ENCODE data around the gene ASCC3.

Gene ASCC3

GRCh38 chr6:100730001-100730980, 150.8 kb downstream of the ASCC3 start:
- Histone ChIP-seq H3K36me3 (ENCODE audit: control insufficient read depth in 2 of 2, insufficient read depth in 2 of 2, low read length in 2 of 2) (no peaks in the 10 kb centered on the region), H3K4me1 (ENCODE audit: control insufficient read depth, insufficient read depth, low read length) (no peaks in the 10 kb centered on the region), H3K4me3 (ENCODE audit: low read length in 2 of 2) (no peak overlapping the region), H3K9ac (ENCODE audit: low read length in 2 of 2) (no peak overlapping the region), H3K27me3 (ENCODE audit: control insufficient read depth in 1 of 2, insufficient read depth in 2 of 2, low read length in 2 of 2) (no peaks in the 10 kb centered on the region), H3K27ac (ENCODE audit: low read length) (no peak overlapping the region), H3K9me3 (ENCODE audit: control insufficient read depth in 2 of 2, low read length in 2 of 2) (no peaks in the 10 kb centered on the region)

DNA sequence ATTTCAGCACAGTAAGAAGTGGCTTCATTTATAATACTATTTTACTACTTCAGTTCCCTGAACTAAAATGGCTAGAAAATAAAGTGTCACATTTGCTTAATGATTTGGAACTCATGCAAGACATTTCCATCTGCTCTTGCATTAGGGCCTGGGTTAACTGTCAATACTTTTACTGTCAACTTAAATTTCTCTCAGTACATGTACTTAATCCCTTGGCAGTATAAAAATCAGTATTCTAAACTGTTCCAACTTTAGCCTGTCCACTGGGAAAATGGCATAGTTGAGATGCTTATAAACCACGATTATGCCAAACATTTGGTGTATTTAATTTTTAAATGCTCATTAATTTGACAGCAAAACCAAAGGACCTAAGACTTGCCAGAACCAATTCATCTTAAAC, 154.5 kb downstream of the ASCC3 start:
- Histone ChIP-seq H3K36me3 (ENCODE audit: control insufficient read depth in 2 of 2, insufficient read depth in 2 of 2, low read length in 2 of 2) (no peaks in the 10 kb centered on the region), H3K27ac (ENCODE audit: low read length) (no peak overlapping the region), H3K4me1 (ENCODE audit: control insufficient read depth, insufficient read depth, low read length) (no peaks in the 10 kb centered on the region), H3K4me3 (ENCODE audit: low read length in 2 of 2) (no peak overlapping the region), H3K9ac (ENCODE audit: low read length in 2 of 2) (no peak overlapping the region), H3K27me3 (ENCODE audit: control insufficient read depth in 1 of 2, insufficient read depth in 2 of 2, low read length in 2 of 2) (no peaks in the 10 kb centered on the region), H3K9me3 (ENCODE audit: control insufficient read depth in 2 of 2, low read length in 2 of 2) (no peaks in the 10 kb centered on the region)

GRCh38 chr6:100724696-100725095, 156.4 kb downstream of the ASCC3 start:
- Histone ChIP-seq H3K4me1 (ENCODE audit: control insufficient read depth, insufficient read depth, low read length) (no peaks in the 10 kb centered on the region), H3K9me3 (ENCODE audit: control insufficient read depth in 2 of 2, low read length in 2 of 2) (no peaks in the 10 kb centered on the region), H3K9ac (ENCODE audit: low read length in 2 of 2) (no peak overlapping the region), H3K27me3 (ENCODE audit: control insufficient read depth in 1 of 2, insufficient read depth in 2 of 2, low read length in 2 of 2) (no peaks in the 10 kb centered on the region), H3K4me3 (ENCODE audit: low read length in 2 of 2) (no peak overlapping the region), H3K36me3 (ENCODE audit: control insufficient read depth in 2 of 2, insufficient read depth in 2 of 2, low read length in 2 of 2) (no peaks in the 10 kb centered on the region), H3K27ac (ENCODE audit: low read length) (no peak overlapping the region)

DNA sequence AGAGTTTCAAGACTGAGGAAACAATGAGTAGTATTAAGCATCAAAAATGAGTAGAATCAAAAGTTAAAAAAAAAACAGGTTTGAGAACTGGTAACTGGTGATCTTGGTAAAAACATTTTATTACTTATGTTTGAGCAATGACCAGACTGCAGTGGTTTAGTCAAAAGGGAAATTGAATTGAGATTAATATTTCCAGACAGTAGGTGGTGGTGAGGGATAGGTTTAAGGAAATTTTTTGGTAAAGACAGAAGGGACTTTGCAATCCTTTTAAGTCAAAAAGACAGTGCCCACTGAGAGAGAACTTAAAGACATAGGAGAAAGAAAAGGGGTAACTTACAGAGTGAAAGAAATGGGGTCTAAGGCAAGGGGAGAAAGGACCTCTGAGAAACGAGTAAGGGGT, 156.9 kb downstream of the ASCC3 start:
- no peak overlapping the region for H3K9ac ChIP-seq (ENCODE audit: low read length in 2 of 2)
- no peaks in the 10 kb centered on the region for H3K9me3 ChIP-seq (ENCODE audit: control insufficient read depth in 2 of 2, low read length in 2 of 2)
- H3K27me3 ChIP-seq (ENCODE audit: control insufficient read depth in 1 of 2, insufficient read depth in 2 of 2, low read length in 2 of 2) = no peaks in the 10 kb centered on the region
- H3K27ac ChIP-seq (ENCODE audit: low read length) = no peak overlapping the region
- no peak overlapping the region for H3K4me3 ChIP-seq (ENCODE audit: low read length in 2 of 2)
- H3K36me3 ChIP-seq (ENCODE audit: control insufficient read depth in 2 of 2, insufficient read depth in 2 of 2, low read length in 2 of 2) = no peaks in the 10 kb centered on the region
- no peaks in the 10 kb centered on the region for H3K4me1 ChIP-seq (ENCODE audit: control insufficient read depth, insufficient read depth, low read length)

DNA sequence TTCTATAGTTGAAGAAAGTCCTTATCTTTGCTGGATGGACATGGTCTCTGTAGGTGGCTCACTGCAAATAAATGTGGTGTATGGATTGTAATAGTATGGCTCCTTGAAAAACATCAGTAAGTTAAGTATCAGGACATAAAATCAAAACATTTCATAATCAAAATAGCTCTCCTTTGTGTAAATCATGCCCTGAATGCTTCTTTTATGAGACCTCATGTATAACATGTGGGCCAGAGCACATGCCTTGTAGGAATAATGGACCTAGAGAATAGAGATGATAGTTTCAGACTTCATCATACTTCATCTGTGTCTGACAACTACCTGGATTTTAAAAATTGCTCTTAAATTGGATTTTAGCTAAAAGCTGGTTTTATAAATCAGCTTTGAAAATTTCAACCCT, 159.9 kb downstream of the ASCC3 start:
- H3K4me3 ChIP-seq (ENCODE audit: low read length in 2 of 2) = no peak overlapping the region
- no peak overlapping the region for H3K27ac ChIP-seq (ENCODE audit: low read length)
- no peaks in the 10 kb centered on the region for H3K36me3 ChIP-seq (ENCODE audit: control insufficient read depth in 2 of 2, insufficient read depth in 2 of 2, low read length in 2 of 2)
- H3K9ac ChIP-seq (ENCODE audit: low read length in 2 of 2) = no peak overlapping the region
- H3K27me3 ChIP-seq (ENCODE audit: control insufficient read depth in 1 of 2, insufficient read depth in 2 of 2, low read length in 2 of 2) = no peaks in the 10 kb centered on the region
- no peaks in the 10 kb centered on the region for H3K4me1 ChIP-seq (ENCODE audit: control insufficient read depth, insufficient read depth, low read length)
- H3K9me3 ChIP-seq (ENCODE audit: control insufficient read depth in 2 of 2, low read length in 2 of 2) = no peaks in the 10 kb centered on the region

- H3K4me3 ChIP-seq (ENCODE audit: low read length in 2 of 2) = no peak overlapping the region
- no peak overlapping the region for H3K9ac ChIP-seq (ENCODE audit: low read length in 2 of 2)
- H3K27ac ChIP-seq (ENCODE audit: low read length) = no peak overlapping the region
- H3K9me3 ChIP-seq (ENCODE audit: control insufficient read depth in 2 of 2, low read length in 2 of 2) = no peaks in the 10 kb centered on the region
- no peaks in the 10 kb centered on the region for H3K27me3 ChIP-seq (ENCODE audit: control insufficient read depth in 1 of 2, insufficient read depth in 2 of 2, low read length in 2 of 2)
- H3K4me1 ChIP-seq (ENCODE audit: control insufficient read depth, insufficient read depth, low read length) = no peaks in the 10 kb centered on the region
- no peaks in the 10 kb centered on the region for H3K36me3 ChIP-seq (ENCODE audit: control insufficient read depth in 2 of 2, insufficient read depth in 2 of 2, low read length in 2 of 2)
These were observed 161.0 kb downstream of the ASCC3 start for GRCh38 chr6:100719883-100720682.

DNA sequence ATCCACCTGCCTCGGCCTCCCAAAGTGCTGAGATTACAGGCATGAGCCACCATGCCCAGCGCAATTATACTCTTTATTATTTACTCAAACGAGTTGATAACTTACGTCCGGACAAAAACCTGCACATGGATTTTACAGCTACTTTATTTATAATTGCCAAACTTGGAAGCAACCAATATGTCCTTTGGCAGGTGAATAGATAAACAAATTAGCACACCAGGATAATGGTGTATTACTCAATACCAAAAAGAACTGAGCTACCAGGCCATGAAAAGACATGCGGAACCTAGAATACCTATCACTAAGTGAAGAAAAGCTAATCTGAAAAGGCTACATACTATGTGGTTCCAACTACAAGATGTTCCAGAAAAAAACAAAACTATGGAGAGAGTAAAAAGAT, 168.1 kb downstream of the ASCC3 start:
- no peaks in the 10 kb centered on the region for H3K4me1 ChIP-seq (ENCODE audit: control insufficient read depth, insufficient read depth, low read length)
- no peak overlapping the region for H3K9ac ChIP-seq (ENCODE audit: low read length in 2 of 2)
- no peaks in the 10 kb centered on the region for H3K27me3 ChIP-seq (ENCODE audit: control insufficient read depth in 1 of 2, insufficient read depth in 2 of 2, low read length in 2 of 2)
- no peaks in the 10 kb centered on the region for H3K36me3 ChIP-seq (ENCODE audit: control insufficient read depth in 2 of 2, insufficient read depth in 2 of 2, low read length in 2 of 2)
- H3K9me3 ChIP-seq (ENCODE audit: control insufficient read depth in 2 of 2, low read length in 2 of 2) = no peaks in the 10 kb centered on the region
- no peak overlapping the region for H3K27ac ChIP-seq (ENCODE audit: low read length)
- no peak overlapping the region for H3K4me3 ChIP-seq (ENCODE audit: low read length in 2 of 2)

- Histone ChIP-seq H3K9ac (ENCODE audit: low read length in 2 of 2) (no peak overlapping the region), H3K27me3 (ENCODE audit: control insufficient read depth in 1 of 2, insufficient read depth in 2 of 2, low read length in 2 of 2) (no peaks in the 10 kb centered on the region), H3K4me1 (ENCODE audit: control insufficient read depth, insufficient read depth, low read length) (no peaks in the 10 kb centered on the region), H3K9me3 (ENCODE audit: control insufficient read depth in 2 of 2, low read length in 2 of 2) (no peaks in the 10 kb centered on the region), H3K36me3 (ENCODE audit: control insufficient read depth in 2 of 2, insufficient read depth in 2 of 2, low read length in 2 of 2) (no peaks in the 10 kb centered on the region), H3K4me3 (ENCODE audit: low read length in 2 of 2) (no peak overlapping the region), H3K27ac (ENCODE audit: low read length) (no peak overlapping the region)
These were observed 174.6 kb downstream of the ASCC3 start for GRCh38 chr6:100706491-100706890.

DNA sequence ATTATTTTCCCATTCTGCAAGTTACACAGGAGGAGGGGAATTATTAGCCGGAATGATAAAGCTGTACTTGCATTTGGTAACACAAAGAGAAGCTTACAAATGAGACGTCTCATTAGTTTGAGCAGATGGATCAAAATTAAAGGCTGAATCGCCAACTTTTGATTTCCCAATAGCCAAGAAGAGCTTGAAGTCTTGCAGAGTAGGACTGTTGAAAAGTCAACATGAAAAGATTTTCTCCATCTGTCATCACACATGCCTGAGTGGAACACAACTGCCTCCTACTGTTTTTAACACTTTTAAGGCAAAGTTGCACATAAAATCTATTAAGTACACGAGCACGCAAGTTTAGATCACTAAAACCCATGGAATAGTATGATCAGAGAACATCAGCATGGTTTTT, 176.2 kb downstream of the ASCC3 start:
- Histone ChIP-seq H3K27ac (ENCODE audit: low read length) (no peak overlapping the region), H3K9ac (ENCODE audit: low read length in 2 of 2) (no peak overlapping the region), H3K27me3 (ENCODE audit: control insufficient read depth in 1 of 2, insufficient read depth in 2 of 2, low read length in 2 of 2) (no peaks in the 10 kb centered on the region), H3K4me3 (ENCODE audit: low read length in 2 of 2) (no peak overlapping the region), H3K4me1 (ENCODE audit: control insufficient read depth, insufficient read depth, low read length) (no peaks in the 10 kb centered on the region), H3K36me3 (ENCODE audit: control insufficient read depth in 2 of 2, insufficient read depth in 2 of 2, low read length in 2 of 2) (no peaks in the 10 kb centered on the region), H3K9me3 (ENCODE audit: control insufficient read depth in 2 of 2, low read length in 2 of 2) (no peaks in the 10 kb centered on the region)

GRCh38 chr6:100701728-100702127, 179.4 kb downstream of the ASCC3 start:
- H3K4me3 ChIP-seq (ENCODE audit: low read length in 2 of 2) = no peak overlapping the region
- no peak overlapping the region for H3K9ac ChIP-seq (ENCODE audit: low read length in 2 of 2)
- H3K27me3 ChIP-seq (ENCODE audit: control insufficient read depth in 1 of 2, insufficient read depth in 2 of 2, low read length in 2 of 2) = no peaks in the 10 kb centered on the region
- no peaks in the 10 kb centered on the region for H3K9me3 ChIP-seq (ENCODE audit: control insufficient read depth in 2 of 2, low read length in 2 of 2)
- H3K27ac ChIP-seq (ENCODE audit: low read length) = no peak overlapping the region
- no peaks in the 10 kb centered on the region for H3K36me3 ChIP-seq (ENCODE audit: control insufficient read depth in 2 of 2, insufficient read depth in 2 of 2, low read length in 2 of 2)
- no peaks in the 10 kb centered on the region for H3K4me1 ChIP-seq (ENCODE audit: control insufficient read depth, insufficient read depth, low read length)

- no peak overlapping the region for H3K9ac ChIP-seq (ENCODE audit: low read length in 2 of 2)
- no peaks in the 10 kb centered on the region for H3K36me3 ChIP-seq (ENCODE audit: control insufficient read depth in 2 of 2, insufficient read depth in 2 of 2, low read length in 2 of 2)
- no peaks in the 10 kb centered on the region for H3K27me3 ChIP-seq (ENCODE audit: control insufficient read depth in 1 of 2, insufficient read depth in 2 of 2, low read length in 2 of 2)
- H3K4me3 ChIP-seq (ENCODE audit: low read length in 2 of 2) = no peak overlapping the region
- H3K9me3 ChIP-seq (ENCODE audit: control insufficient read depth in 2 of 2, low read length in 2 of 2) = no peaks in the 10 kb centered on the region
- H3K4me1 ChIP-seq (ENCODE audit: control insufficient read depth, insufficient read depth, low read length) = no peaks in the 10 kb centered on the region
- H3K27ac ChIP-seq (ENCODE audit: low read length) = no peak overlapping the region
These were observed 181.1 kb downstream of the ASCC3 start for GRCh38 chr6:100700009-100700408.

All from stomach smooth muscle (tissue), 2 donors.